C4-2B (cell line): ENCODE results near the gene ADGRB3.

Experiments used
- ZFX ChIP-seq: fragments of 450-650 bp; IDR thresholded peaks from 2 replicates; pipeline ENCODE4 v1.6.1; 2017
- TF ChIP-seq, protein P1 (sequence below): fragments of 450-650 bp; conservative IDR thresholded peaks from 2 replicates; pipeline ENCODE4 v1.5.1; 2017; ENCODE audit warnings: mild to moderate bottlenecking

DNA sequence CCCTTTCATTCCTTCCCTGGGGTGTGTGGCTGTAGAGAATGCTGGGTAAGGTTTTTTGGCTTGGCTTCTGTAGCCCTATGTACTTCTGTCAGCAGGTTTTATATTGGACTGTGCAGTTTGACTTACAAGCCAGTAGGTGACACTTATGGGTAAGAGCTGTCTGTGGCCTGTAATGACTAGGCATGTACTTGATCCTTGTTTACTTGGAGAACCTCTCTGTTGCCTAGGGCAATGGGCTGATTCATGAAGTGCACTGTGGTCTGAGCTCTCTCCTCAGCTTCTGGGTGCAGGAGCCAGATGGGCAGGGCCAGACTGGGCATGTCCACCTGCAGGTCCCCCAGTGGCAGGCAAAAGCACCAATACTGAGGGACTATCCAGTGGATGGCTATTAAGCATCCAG lies 544.6 kb downstream of the ADGRB3 start:
- TF ChIP-seq, protein P1, sequence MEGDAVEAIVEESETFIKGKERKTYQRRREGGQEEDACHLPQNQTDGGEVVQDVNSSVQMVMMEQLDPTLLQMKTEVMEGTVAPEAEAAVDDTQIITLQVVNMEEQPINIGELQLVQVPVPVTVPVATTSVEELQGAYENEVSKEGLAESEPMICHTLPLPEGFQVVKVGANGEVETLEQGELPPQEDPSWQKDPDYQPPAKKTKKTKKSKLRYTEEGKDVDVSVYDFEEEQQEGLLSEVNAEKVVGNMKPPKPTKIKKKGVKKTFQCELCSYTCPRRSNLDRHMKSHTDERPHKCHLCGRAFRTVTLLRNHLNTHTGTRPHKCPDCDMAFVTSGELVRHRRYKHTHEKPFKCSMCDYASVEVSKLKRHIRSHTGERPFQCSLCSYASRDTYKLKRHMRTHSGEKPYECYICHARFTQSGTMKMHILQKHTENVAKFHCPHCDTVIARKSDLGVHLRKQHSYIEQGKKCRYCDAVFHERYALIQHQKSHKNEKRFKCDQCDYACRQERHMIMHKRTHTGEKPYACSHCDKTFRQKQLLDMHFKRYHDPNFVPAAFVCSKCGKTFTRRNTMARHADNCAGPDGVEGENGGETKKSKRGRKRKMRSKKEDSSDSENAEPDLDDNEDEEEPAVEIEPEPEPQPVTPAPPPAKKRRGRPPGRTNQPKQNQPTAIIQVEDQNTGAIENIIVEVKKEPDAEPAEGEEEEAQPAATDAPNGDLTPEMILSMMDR, result no peak
- TF ChIP-seq ZFX, result no peak
